ENCODE data around the gene SUPT4H1.

The SUPT4H1 gene

DNA sequence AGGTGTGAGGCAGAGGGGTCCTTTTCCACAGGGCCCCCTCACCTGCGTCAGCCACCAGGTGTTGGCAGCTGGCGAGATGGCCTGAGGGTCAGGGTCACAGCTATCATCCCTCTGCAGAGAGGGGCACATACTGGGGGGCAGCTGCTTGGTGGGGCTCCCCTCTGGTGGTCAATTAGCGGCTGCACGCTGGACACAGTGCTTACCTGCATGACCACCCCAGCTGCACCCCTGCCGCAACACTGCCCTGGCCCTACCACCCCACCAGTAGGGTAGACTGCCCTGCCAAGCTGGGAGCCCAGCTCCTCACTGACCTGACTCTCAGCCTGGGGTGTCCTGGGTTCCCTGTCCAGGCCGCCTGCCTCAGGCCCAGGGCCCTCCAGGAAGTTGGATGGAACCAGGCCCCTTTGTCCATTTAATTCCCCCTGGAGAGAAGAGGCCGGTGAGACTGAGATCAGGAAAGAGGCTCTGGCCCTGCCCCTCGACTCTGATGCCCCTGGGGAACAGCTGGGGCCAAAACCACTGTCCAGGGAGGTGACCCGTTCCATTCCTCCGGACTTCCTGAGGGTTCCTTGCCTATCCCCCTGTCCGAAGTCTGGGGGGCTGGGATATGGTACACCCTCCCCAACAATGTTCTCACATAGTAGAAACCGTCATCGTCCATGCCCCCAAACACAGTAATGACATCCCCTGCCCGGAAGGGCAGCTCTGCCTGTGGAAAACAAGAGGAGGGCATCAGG, 47.1 kb downstream of the SUPT4H1 start:
- no peak for DNase-seq (ENCODE audit: low read depth in 2 of 2)

- DNase-seq (ENCODE audit: low read depth in 2 of 2), result peak; percentile 42 to 51
Observed at GRCh38 chr17:58303971-58304749, 47.8 kb downstream of the SUPT4H1 start.

DNA sequence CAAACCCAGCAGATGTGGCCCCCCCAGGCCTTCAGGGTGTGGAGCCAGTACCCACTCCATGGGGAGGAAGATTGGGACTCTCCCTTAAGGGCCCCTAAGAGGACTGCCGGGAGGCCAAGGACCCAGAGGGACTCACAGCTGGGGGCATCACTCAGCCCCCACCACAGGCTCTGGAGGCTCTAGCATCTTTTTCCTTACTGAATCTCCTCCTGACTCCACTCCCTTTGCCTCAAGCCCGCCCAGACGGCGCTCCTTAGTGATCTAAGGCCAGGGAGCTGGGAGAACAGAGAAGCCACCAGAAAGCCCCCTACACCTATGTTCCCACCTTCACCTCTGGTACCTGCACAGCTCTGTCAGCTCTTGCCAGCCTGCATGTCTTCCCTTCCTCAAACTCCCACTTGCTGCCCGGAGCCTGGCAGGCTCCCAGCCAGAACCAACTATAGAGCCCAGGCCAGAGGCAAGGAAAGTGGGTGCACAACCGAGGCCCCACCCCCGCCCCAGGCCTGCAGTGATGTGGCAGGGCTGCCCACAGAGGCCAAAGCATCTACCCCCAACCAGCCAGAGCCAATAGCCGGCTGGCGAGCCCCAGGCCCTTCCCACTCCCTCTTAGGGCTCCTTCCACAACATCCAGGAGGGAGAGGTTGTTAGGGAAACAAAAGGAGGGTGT, 48.9 kb downstream of the SUPT4H1 start:
- no peak for DNase-seq (ENCODE audit: low read depth in 2 of 2)

DNA sequence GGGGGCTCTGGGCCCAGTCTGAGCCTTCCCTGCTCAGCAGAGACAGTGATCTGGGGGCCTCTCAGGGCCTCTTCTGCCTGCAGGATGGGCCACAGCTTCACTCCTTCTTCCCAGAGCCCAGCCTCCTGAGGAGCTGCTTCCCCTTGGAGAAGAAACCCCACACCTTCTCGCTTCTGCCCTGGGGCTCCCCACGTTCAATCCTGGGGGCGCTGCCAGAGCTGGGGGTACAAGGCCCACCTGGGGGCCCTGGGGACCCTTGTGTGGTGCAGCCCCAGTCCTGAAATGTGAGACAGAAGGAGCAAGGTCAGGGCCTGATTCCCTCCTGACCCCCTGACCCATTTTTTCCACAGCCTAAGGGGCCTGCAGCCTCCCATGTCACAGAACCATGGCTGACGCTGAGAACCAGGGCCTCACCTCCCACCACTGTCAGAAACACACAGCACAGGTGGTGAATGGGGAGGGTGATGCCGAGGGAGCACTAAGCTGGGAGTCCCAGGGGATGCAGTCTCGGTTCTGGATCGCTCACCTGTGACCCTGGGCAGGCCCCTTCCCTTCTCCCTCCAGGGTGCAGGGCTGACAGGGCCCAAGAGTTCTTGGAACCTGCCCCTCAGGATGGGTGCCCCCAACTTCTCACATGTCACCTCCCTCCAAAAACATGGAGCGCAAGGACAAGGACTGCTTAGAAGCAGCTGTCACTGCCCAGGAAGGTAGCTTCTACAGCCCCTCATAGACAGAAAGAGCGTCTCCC, 49.7 kb downstream of the SUPT4H1 start:
- DNase-seq (ENCODE audit: low read depth in 2 of 2), result no peak

GRCh38 chr17:58301504-58302150, 50.4 kb downstream of the SUPT4H1 start:
- no peak for DNase-seq (ENCODE audit: low read depth in 2 of 2)

DNA sequence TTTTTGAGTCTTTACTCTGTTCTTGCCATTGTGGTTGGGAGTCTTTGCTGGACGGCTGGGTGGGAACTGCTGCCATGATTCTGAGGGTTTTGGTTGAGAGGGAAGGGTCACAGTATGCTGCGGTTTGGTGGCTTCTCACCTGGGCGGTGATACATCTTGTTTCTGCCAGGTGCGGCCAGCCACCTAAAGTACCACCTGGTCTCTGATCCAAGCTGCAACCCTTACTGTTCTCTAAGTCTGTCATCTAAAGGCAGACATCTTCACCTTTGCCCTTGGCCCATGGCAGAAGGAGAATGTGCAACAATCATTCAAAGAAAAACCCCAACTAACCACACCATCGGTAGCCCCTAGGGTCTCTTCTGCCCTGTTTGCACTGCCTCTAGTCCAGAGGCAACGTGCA, 51.7 kb downstream of the SUPT4H1 start:
- no peak for DNase-seq (ENCODE audit: low read depth in 2 of 2)

All from stimulated activated CD4-positive, alpha-beta T cell treated with anti-CD3 and anti-CD28 coated beads, Interleukin-1b, Interleukin-23, amount 100 ng/mL, for 4 hours (primary cell).